ENCODE data around the gene TTC21B.

The TTC21B gene

DNA sequence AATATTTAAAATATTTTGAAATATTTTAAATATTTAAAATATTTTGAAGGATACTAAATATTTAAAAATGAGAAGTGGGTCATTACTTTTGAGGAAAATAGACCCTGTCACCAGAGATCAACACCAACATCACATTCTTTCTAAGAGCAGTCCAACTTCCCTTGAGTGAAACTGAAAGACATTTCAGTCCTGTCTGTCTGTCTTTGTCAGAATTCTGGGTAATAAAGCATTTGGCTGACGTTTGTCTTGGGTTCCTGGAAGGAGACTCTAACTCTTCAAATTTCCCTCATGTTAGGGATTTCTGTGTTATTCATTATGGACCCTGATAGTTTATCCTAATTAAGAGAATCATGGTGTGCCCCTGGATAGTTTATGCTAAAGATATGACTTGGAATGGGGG is 32.8 kb downstream of the TTC21B start:
- POLR2A ChIA-PET, result no interaction called here
- TF ChIP-seq HDGF (IDR thresholded peaks at IDR 0.05; ENCODE audit: borderline replicate concordance) (no peak), CTBP1 (IDR thresholded peaks at IDR 0.05; ENCODE audit: borderline replicate concordance) (no peak), SUZ12 (IDR thresholded peaks at IDR 0.05) (no peak), LEF1 (IDR thresholded peaks at IDR 0.05; ENCODE audit: borderline replicate concordance) (no peak), FOXM1 (IDR thresholded peaks at IDR 0.05; ENCODE audit: borderline replicate concordance) (no peak)
- no peak for DNase-seq (ENCODE audit: extremely low spot score)
- CTCF ChIA-PET, result no interaction called here

DNA sequence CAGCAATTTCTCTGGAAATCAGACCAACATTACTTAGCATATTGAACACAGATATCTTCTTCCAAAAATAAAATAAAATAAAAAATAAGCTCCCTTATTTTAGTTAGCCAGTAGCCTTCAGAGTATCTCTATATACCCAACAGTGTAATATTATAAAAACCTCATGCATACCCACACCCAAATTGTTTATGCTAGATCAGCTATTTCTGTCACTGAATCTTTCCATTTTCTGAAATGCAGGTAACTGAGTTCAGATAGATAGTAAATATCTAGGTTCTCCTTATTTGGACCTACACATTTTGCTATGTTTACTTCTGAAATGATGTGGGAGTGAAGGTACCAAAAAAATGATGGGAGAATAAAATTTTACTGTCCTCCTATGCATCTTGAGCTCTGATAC is 39.9 kb downstream of the TTC21B start:
- ChIA-PET CTCF (no interaction called here), POLR2A (no interaction called here)
- TF ChIP-seq BHLHE40 (IDR thresholded peaks at IDR 0.05; ENCODE audit: borderline replicate concordance) (no peak), HDGF (IDR thresholded peaks at IDR 0.05; ENCODE audit: borderline replicate concordance) (no peak), CTBP1 (IDR thresholded peaks at IDR 0.05; ENCODE audit: borderline replicate concordance) (no peak), NFRKB (IDR thresholded peaks at IDR 0.05) (no peak), ELF4 (IDR thresholded peaks at IDR 0.05) (no peak), L3MBTL2 (conservative IDR thresholded peaks at IDR 0.05) (no peak)
- TF ChIP-seq, protein P1, sequence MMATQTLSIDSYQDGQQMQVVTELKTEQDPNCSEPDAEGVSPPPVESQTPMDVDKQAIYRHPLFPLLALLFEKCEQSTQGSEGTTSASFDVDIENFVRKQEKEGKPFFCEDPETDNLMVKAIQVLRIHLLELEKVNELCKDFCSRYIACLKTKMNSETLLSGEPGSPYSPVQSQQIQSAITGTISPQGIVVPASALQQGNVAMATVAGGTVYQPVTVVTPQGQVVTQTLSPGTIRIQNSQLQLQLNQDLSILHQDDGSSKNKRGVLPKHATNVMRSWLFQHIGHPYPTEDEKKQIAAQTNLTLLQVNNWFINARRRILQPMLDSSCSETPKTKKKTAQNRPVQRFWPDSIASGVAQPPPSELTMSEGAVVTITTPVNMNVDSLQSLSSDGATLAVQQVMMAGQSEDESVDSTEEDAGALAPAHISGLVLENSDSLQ (IDR thresholded peaks at IDR 0.05), result no peak
- DNase-seq (ENCODE audit: extremely low spot score), result no peak

DNA sequence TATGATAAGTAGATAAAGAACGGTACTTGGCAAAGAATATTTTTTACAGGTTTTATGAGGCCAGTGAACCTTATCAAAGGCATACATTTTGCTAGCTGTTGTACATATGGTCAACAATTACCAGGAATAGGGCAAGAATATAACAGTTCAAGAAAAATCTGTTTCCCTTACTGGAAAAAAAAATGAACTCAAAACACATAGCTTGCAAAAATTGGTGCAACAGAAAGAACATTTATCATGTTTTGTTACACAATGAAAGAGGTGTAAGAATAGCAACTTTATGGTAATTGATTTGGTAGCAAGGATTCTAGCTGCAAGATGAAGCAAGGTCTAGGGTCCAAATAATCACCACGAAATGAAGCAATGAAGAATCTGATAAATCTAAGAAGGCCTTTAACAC is 41.6 kb downstream of the TTC21B start:
- no peak for DNase-seq (ENCODE audit: extremely low spot score)
- CTCF ChIA-PET, result no interaction called here
- TF ChIP-seq L3MBTL2 (conservative IDR thresholded peaks at IDR 0.05), result no peak
- TF ChIP-seq ZNF384 (IDR thresholded peaks at IDR 0.05), result no peak
- TF ChIP-seq BHLHE40 (IDR thresholded peaks at IDR 0.05; ENCODE audit: borderline replicate concordance), result no peak
- TF ChIP-seq CTBP1 (IDR thresholded peaks at IDR 0.05; ENCODE audit: borderline replicate concordance), result no peak
- POLR2A ChIA-PET, result interaction anchor here (0.7 kb wide), 1 partner anchor 29 kb away, joined by 5 read pairs; no protein-coding TSS in a partner anchor

DNA sequence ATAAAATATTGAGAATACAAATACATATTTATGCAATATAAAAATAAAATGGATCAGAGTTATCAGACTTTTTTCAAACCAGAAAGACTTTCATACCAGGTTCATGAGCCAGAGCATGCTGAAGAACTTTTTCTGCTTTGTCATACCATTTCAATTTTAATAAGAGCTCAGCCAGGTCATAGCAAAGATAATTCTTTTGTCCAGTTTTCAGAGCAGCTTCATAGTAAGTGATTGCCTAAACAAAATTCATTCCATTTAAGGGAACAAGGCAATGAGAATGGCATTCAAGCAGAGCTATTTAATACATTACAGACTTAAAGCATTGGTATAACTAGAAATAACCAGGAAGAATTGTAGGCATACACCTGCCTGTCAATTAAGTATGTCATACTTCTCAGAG is 42.3 kb downstream of the TTC21B start:
- CTCF ChIA-PET, result no interaction called here
- POLR2A ChIA-PET, result interaction anchor here (0.7 kb wide), 1 partner anchor 30 kb away, joined by 5 read pairs; no protein-coding TSS in a partner anchor
- TF ChIP-seq FOXM1 (IDR thresholded peaks at IDR 0.05; ENCODE audit: borderline replicate concordance), result no peak
- TF ChIP-seq TARDBP (IDR thresholded peaks at IDR 0.05), result no peak
- TF ChIP-seq ELF4 (IDR thresholded peaks at IDR 0.05), result no peak
- TF ChIP-seq SP1 (IDR thresholded peaks at IDR 0.05), result no peak
- no peak for TF ChIP-seq FOXK2 (IDR thresholded peaks at IDR 0.05)
- no peak for TF ChIP-seq LEF1 (IDR thresholded peaks at IDR 0.05; ENCODE audit: borderline replicate concordance)
- TF ChIP-seq L3MBTL2 (conservative IDR thresholded peaks at IDR 0.05), result no peak
- no peak for TF ChIP-seq HDGF (IDR thresholded peaks at IDR 0.05; ENCODE audit: borderline replicate concordance)
- no peak for TF ChIP-seq NFRKB (IDR thresholded peaks at IDR 0.05)
- TF ChIP-seq ARNT (IDR thresholded peaks at IDR 0.05), result no peak
- TF ChIP-seq, protein P1 (IDR thresholded peaks at IDR 0.05), result no peak
- no peak for DNase-seq (ENCODE audit: extremely low spot score)

DNA sequence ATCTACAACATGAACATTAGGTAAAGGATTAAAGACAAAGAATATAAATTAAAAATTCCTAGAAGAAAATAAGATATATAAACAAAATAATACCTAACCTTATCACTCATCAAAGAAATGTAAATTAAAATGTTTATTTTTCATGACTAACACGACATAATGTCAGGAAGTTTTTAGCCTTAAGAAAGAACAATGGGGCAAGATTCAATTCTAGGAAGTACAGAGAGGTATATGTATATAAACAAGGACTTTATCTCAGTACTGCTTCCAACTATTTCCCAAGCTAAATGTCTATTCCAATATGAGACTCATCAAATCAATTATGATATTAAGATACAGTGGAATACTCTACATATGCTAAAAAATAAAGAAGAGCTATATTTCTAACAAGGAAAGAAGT is 44.1 kb downstream of the TTC21B start:
- ChIA-PET CTCF (no interaction called here), POLR2A (no interaction called here)
- DNase-seq (ENCODE audit: extremely low spot score), result no peak
- no peak for TF ChIP-seq L3MBTL2 (conservative IDR thresholded peaks at IDR 0.05)
- TF ChIP-seq TARDBP (IDR thresholded peaks at IDR 0.05), result no peak
- TF ChIP-seq BHLHE40 (IDR thresholded peaks at IDR 0.05; ENCODE audit: borderline replicate concordance), result no peak
- no peak for TF ChIP-seq CTBP1 (IDR thresholded peaks at IDR 0.05; ENCODE audit: borderline replicate concordance)
- TF ChIP-seq HDGF (IDR thresholded peaks at IDR 0.05; ENCODE audit: borderline replicate concordance), result no peak
- no peak for TF ChIP-seq SP1 (IDR thresholded peaks at IDR 0.05)
- TF ChIP-seq ZNF384 (IDR thresholded peaks at IDR 0.05), result no peak
- TF ChIP-seq ARNT (IDR thresholded peaks at IDR 0.05), result no peak
- TF ChIP-seq NFRKB (IDR thresholded peaks at IDR 0.05), result no peak
- no peak for TF ChIP-seq ELF4 (IDR thresholded peaks at IDR 0.05)
- no peak for TF ChIP-seq FOXM1 (IDR thresholded peaks at IDR 0.05; ENCODE audit: borderline replicate concordance)
- no peak for TF ChIP-seq LEF1 (IDR thresholded peaks at IDR 0.05; ENCODE audit: borderline replicate concordance)
- TF ChIP-seq FOXK2 (IDR thresholded peaks at IDR 0.05), result no peak
- TF ChIP-seq SUZ12 (IDR thresholded peaks at IDR 0.05), result no peak
- TF ChIP-seq FOXA1 (IDR thresholded peaks at IDR 0.05), result no peak
- TF ChIP-seq, protein P1 (IDR thresholded peaks at IDR 0.05), result no peak

DNA sequence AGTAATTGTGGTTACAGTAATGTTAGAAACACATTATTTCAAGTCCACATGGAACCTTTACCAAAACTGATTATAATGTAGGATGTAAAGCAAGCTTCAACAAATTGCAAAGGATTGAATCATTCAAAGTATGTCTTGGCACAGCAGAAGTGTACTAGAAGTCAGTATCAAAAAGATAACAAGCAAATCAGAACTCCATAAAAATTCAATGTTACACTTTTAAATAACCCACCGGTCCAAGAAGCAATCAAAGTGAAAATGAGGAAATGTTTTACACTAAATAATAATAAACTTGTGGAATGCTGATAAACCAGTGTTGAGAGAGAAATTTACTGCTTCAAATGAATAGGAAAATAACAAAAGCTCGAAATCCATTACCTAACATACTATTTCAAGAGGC is 47.7 kb downstream of the TTC21B start:
- TF ChIP-seq SP1 (IDR thresholded peaks at IDR 0.05) (no peak), HDGF (IDR thresholded peaks at IDR 0.05; ENCODE audit: borderline replicate concordance) (no peak), ARNT (IDR thresholded peaks at IDR 0.05) (no peak), FOXM1 (IDR thresholded peaks at IDR 0.05; ENCODE audit: borderline replicate concordance) (no peak), BHLHE40 (IDR thresholded peaks at IDR 0.05; ENCODE audit: borderline replicate concordance) (no peak), LEF1 (IDR thresholded peaks at IDR 0.05; ENCODE audit: borderline replicate concordance) (no peak), CTBP1 (IDR thresholded peaks at IDR 0.05; ENCODE audit: borderline replicate concordance) (no peak), FOXA1 (IDR thresholded peaks at IDR 0.05) (no peak), SUZ12 (IDR thresholded peaks at IDR 0.05) (no peak), L3MBTL2 (conservative IDR thresholded peaks at IDR 0.05) (no peak)
- DNase-seq (ENCODE audit: extremely low spot score), result no peak
- ChIA-PET POLR2A (no interaction called here), CTCF (no interaction called here)

DNA sequence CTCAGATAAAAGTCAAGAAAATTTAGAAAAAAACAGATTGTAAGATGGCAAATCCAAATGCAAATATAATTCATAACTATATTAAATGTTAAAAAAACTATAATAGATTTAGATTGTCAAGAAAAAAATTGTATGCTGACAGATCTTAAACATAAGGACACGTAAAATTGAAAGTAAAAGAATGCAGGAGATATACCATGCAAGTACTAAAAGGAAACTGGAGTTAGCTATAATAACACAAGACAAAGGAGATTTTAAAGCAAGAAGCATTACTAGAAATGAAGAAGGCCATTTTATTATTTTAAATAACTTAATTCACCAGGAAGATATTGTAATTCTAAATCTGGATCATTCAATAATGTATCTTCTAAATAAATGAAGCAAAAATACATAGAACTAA is 48.3 kb downstream of the TTC21B start:
- CTCF ChIA-PET, result no interaction called here

More for the DNA sequence above, 48.3 kb downstream of the TTC21B start:
- TF ChIP-seq HDGF (IDR thresholded peaks at IDR 0.05; ENCODE audit: borderline replicate concordance) (no peak), FOXK2 (IDR thresholded peaks at IDR 0.05) (no peak), FOXM1 (IDR thresholded peaks at IDR 0.05; ENCODE audit: borderline replicate concordance) (no peak), ZNF384 (IDR thresholded peaks at IDR 0.05) (no peak), L3MBTL2 (conservative IDR thresholded peaks at IDR 0.05) (no peak), SUZ12 (IDR thresholded peaks at IDR 0.05) (no peak), ELF4 (IDR thresholded peaks at IDR 0.05) (no peak), TARDBP (IDR thresholded peaks at IDR 0.05) (no peak), CTBP1 (IDR thresholded peaks at IDR 0.05; ENCODE audit: borderline replicate concordance) (no peak), FOXA1 (IDR thresholded peaks at IDR 0.05) (no peak), NFRKB (IDR thresholded peaks at IDR 0.05) (no peak), BHLHE40 (IDR thresholded peaks at IDR 0.05; ENCODE audit: borderline replicate concordance) (no peak), LEF1 (IDR thresholded peaks at IDR 0.05; ENCODE audit: borderline replicate concordance) (no peak)
- TF ChIP-seq, protein P1 (IDR thresholded peaks at IDR 0.05), result no peak
- DNase-seq (ENCODE audit: extremely low spot score), result no peak
- POLR2A ChIA-PET, result no interaction called here
